ENCODE data around the gene PLEKHH1. TPM values are rescaled to one million over a fixed set of nuclear protein-coding genes. Genes with fewer than 3 reads are reported as not detected.
A peak's percentile ranks its signal among the peaks of the same experiment; 100 is the strongest.

PLEKHH1 gene
- total and polyA plus RNA-seq, 9 of the 15 experiments (the other 6 are each of a cell fraction or from before 2014, with no cell fraction given): 0.76 to 5.9 (median 2.9) TPM

DNA sequence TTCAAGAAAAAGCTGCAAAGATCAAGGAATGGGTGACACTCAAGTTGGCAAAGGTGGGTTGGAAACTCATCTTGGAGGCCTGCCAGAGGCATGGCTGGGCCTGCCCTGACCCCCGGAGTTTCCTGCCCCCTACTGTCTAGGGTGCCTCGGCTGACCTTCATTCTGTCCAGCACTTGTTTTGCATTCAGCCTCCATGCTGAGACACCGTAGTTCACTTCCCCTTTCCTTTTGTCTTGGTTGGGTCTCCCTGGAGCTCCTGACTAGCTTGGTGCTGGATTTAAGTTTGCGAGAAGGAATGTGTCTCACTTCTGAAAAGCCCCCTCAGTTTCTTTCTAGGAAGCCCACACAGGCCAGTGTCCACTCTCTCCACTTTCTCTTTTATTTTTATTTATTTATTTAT is 26.5 kb downstream of the PLEKHH1 start (continued):
- no peak for TF ChIP-seq SP2 (IDR thresholded peaks at IDR 0.05; ENCODE audit: extremely low read depth, low read depth, low read length, poor library complexity, severe bottlenecking)
- TF ChIP-seq, protein P1, sequence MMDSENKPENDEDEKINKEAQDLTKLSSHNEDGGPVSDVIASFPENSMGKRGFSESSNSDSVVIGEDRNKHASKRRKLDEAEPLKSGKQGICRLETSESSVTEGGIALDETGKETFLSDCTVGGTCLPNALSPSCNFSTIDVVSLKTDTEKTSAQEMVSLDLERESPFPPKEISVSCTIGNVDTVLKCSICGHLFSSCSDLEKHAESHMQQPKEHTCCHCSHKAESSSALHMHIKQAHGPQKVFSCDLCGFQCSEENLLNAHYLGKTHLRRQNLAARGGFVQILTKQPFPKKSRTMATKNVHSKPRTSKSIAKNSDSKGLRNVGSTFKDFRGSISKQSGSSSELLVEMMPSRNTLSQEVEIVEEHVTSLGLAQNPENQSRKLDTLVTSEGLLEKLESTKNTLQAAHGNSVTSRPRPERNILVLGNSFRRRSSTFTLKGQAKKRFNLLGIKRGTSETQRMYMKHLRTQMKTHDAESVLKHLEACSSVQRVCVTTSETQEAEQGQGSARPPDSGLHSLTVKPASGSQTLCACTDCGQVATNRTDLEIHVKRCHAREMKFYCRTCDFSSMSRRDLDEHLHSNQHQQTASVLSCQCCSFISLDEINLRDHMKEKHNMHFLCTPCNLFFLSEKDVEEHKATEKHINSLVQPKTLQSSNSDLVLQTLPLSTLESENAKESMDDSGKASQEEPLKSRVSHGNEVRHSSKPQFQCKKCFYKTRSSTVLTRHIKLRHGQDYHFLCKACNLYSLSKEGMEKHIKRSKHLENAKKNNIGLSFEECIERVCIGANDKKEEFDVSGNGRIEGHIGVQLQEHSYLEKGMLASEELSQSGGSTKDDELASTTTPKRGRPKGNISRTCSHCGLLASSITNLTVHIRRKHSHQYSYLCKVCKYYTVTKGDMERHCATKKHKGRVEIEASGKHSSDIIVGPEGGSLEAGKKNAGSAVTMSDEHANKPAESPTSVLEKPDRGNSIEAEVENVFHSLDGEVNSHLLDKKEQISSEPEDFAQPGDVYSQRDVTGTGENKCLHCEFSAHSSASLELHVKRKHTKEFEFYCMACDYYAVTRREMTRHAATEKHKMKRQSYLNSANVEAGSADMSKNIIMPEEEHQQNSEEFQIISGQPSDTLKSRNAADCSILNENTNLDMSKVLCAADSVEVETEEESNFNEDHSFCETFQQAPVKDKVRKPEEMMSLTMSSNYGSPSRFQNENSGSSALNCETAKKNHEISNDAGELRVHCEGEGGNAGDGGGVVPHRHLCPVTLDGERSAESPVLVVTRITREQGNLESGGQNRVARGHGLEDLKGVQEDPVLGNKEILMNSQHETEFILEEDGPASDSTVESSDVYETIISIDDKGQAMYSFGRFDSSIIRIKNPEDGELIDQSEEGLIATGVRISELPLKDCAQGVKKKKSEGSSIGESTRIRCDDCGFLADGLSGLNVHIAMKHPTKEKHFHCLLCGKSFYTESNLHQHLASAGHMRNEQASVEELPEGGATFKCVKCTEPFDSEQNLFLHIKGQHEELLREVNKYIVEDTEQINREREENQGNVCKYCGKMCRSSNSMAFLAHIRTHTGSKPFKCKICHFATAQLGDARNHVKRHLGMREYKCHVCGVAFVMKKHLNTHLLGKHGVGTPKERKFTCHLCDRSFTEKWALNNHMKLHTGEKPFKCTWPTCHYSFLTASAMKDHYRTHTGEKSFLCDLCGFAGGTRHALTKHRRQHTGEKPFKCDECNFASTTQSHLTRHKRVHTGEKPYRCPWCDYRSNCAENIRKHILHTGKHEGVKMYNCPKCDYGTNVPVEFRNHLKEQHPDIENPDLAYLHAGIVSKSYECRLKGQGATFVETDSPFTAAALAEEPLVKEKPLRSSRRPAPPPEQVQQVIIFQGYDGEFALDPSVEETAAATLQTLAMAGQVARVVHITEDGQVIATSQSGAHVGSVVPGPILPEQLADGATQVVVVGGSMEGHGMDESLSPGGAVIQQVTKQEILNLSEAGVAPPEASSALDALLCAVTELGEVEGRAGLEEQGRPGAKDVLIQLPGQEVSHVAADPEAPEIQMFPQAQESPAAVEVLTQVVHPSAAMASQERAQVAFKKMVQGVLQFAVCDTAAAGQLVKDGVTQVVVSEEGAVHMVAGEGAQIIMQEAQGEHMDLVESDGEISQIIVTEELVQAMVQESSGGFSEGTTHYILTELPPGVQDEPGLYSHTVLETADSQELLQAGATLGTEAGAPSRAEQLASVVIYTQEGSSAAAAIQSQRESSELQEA (IDR thresholded peaks at IDR 0.05; ENCODE audit: low read depth): peak; percentile 41; the same call in 1 of the 2 replicates
- no peak for TF ChIP-seq RBM34 (IDR thresholded peaks at IDR 0.05; ENCODE audit: borderline replicate concordance, insufficient read depth, low read length)
- no peak for TF ChIP-seq ZNF518B (CRISPR knock-in tag; IDR thresholded peaks at IDR 0.05)
- no peak for TF ChIP-seq JUND (IDR thresholded peaks at IDR 0.05; ENCODE audit: borderline replicate concordance, low read depth, low read length)
- no peak for TF ChIP-seq JUND (tag; IDR thresholded peaks at IDR 0.05; ENCODE audit: borderline replicate concordance, low read depth, low read length)

Data from K562 (cell line).